CD4-positive, alpha-beta memory T cell (primary cell): ENCODE data around the gene CASTOR1. TPM values are rescaled to one million over a fixed set of nuclear protein-coding genes. Genes with fewer than 3 reads are reported as not detected.

Experiments
- CTCF ChIA-PET: fragments of 350-600 bp; sonication (Branson Sonifier 250); formaldehyde crosslinking; loops from one replicate; lab custom pipeline; 2021; ENCODE audit warnings: inconsistent platforms; ENCODE audit not compliant: partially characterized antibody; lab: Charles Lee
- POLR2A ChIA-PET: fragments of 350-600 bp; sonication (Branson Sonifier 250); formaldehyde crosslinking; loops from one replicate; lab custom pipeline; 2021; ENCODE audit not compliant: partially characterized antibody; lab: Charles Lee
- DNase-seq, 5 donors: peaks; one replicate each; pipeline versions ENCODE4 v3.0.0 to v3.0.0-alpha.2; 2020 to 2022; ENCODE audit warnings: mixed read lengths in 1 of 5
- H3K27ac ChIP-seq: one replicate; pipeline ENCODE4 v1.7.0; 2013; ENCODE audit warnings: low read depth, low read length
- H3K27me3 ChIP-seq: 2 replicates; pipeline ENCODE4 v1.7.0; 2013; ENCODE audit warnings: mild to moderate bottlenecking, low read length, moderate library complexity; ENCODE audit not compliant: insufficient read depth
- H3K36me3 ChIP-seq: 2 replicates; pipeline ENCODE4 v1.7.0; 2013; ENCODE audit warnings: mild to moderate bottlenecking, low read length, moderate library complexity; ENCODE audit not compliant: insufficient read depth
- H3K4me1 ChIP-seq: 2 replicates; pipeline ENCODE4 v1.7.0; 2013; ENCODE audit warnings: mild to moderate bottlenecking, low read length, moderate library complexity; ENCODE audit not compliant: insufficient read depth
- H3K4me3 ChIP-seq, 2 donors: one replicate each; pipeline ENCODE4 v1.7.0; 2013; ENCODE audit warnings: low read length in 2 of 2, mild to moderate bottlenecking in 1 of 2
- H3K9me3 ChIP-seq, 2 donors: one replicate each; pipeline ENCODE4 v1.7.0; 2013; ENCODE audit warnings: low read length in 2 of 2, control low read depth in 1 of 2; ENCODE audit not compliant: control insufficient read depth in 1 of 2
- H3K27ac Mint-ChIP-seq, 7 donors: one replicate each; pipeline ENCODE4 v1.8.0; 2020 to 2021; ENCODE audit warnings: mixed read lengths in 7 of 7, mild to moderate bottlenecking in 6 of 7, inconsistent platforms in 3 of 7, moderate library complexity in 3 of 7
- H3K27me3 Mint-ChIP-seq, 2 donors: one replicate each; pipeline ENCODE4 v1.8.0; 2020 to 2021; ENCODE audit warnings: mixed read lengths in 2 of 2
- H3K36me3 Mint-ChIP-seq, 2 donors: one replicate each; pipeline ENCODE4 v1.8.0; 2020 to 2021; ENCODE audit warnings: mixed read lengths in 2 of 2, inconsistent platforms in 1 of 2, mild to moderate bottlenecking in 1 of 2
- H3K4me1 Mint-ChIP-seq, 4 donors: one replicate each; pipeline ENCODE4 v1.8.0; 2020 to 2021; ENCODE audit warnings: mixed read lengths in 4 of 4, mild to moderate bottlenecking in 1 of 4
- H3K4me3 Mint-ChIP-seq, 8 donors: one replicate each; pipeline ENCODE4 v1.8.0; 2020 to 2021; ENCODE audit warnings: mixed read lengths in 8 of 8, mild to moderate bottlenecking in 7 of 8, moderate library complexity in 6 of 8, inconsistent platforms in 3 of 8
- H3K9me3 Mint-ChIP-seq, 8 donors: one replicate each; pipeline ENCODE4 v1.8.0; 2020 to 2021; ENCODE audit warnings: mixed read lengths in 8 of 8, mild to moderate bottlenecking in 5 of 8, inconsistent platforms in 3 of 8, moderate library complexity in 1 of 8
- intact Hi-C: fragments of 100-400 bp; cut with micrococcal nuclease; formaldehyde crosslinking; loops from one replicate; pipeline ENCODE4 v1.15.1; 2023
- polyA plus RNA-seq, 2 donors: library from polyadenylated mRNA; unstranded; fragments of 300-500 nt; fragmentation: Illumina TruSeq; gene quantifications; one replicate each; pipeline ENCODE4 v1.2.3, GENCODE V29; 2021
- total RNA-seq, 2 experiments: library from RNA; stranded (reverse); gene quantifications; one replicate each; pipeline ENCODE4 v1.2.3, GENCODE V29; 2021

The CASTOR1 gene
- total and polyA plus RNA-seq, 4 experiments from 2014 or later: 11.3 to 17.5 (median 14.3) TPM

- Histone ChIP-seq H3K27me3 (no peaks in the 10 kb centered on the region), H3K9me3 (no peaks in the 10 kb centered on the region), H3K36me3 (no peaks in the 10 kb centered on the region), H3K4me1 (peaks cover 5% of the 10 kb centered on the region), H3K27ac (no peak overlapping the region), H3K4me3 (no peak overlapping the region)
- ChIA-PET POLR2A (no interaction called here), CTCF (no interaction called here)
- peaks cover 2 to 5% of the 10 kb centered on the region in 2 donors for H3K27me3 Mint-ChIP-seq
- no peak for DNase-seq
- no peaks in the 10 kb centered on the region for H3K9me3 Mint-ChIP-seq
- peaks cover 13 to 24% (median 16%) of the 10 kb centered on the region in 4 donors for H3K4me1 Mint-ChIP-seq
- peak overlapping the region in 1 of 7 donors; percentile 85 for H3K27ac Mint-ChIP-seq
- intact Hi-C loops: no loop called here
- H3K4me3 Mint-ChIP-seq: no peak overlapping the region
- no peaks in the 10 kb centered on the region for H3K36me3 Mint-ChIP-seq
Observed at GRCh38 chr22:30252411-30253204, 36.7 kb downstream of the CASTOR1 start.

- peaks cover 2 to 5% of the 10 kb centered on the region in 2 donors for H3K27me3 Mint-ChIP-seq
- Histone ChIP-seq H3K4me3 (no peak overlapping the region), H3K9me3 (no peaks in the 10 kb centered on the region), H3K27ac (no peak overlapping the region), H3K4me1 (peaks cover 12% of the 10 kb centered on the region), H3K36me3 (no peaks in the 10 kb centered on the region), H3K27me3 (no peaks in the 10 kb centered on the region)
- DNase-seq: no peak
- no peaks in the 10 kb centered on the region for H3K36me3 Mint-ChIP-seq
- no peaks in the 10 kb centered on the region for H3K9me3 Mint-ChIP-seq
- no peak overlapping the region for H3K27ac Mint-ChIP-seq
- no peak overlapping the region for H3K4me3 Mint-ChIP-seq
- peaks cover 14 to 32% (median 21%) of the 10 kb centered on the region in 4 donors for H3K4me1 Mint-ChIP-seq
- POLR2A ChIA-PET: no interaction called here
- CTCF ChIA-PET: interaction anchor here (2.0 kb wide), 1 partner anchor 144 kb away, joined by 6 read pairs; no protein-coding TSS in a partner anchor
- intact Hi-C loops: no loop called here
Observed at GRCh38 chr22:30251711-30252110, 37.6 kb downstream of the CASTOR1 start.

GRCh38 chr22:30250661-30251267, 38.5 kb downstream of the CASTOR1 start:
- Mint-ChIP-seq H3K9me3 (no peaks in the 10 kb centered on the region), H3K4me3 (no peak overlapping the region)

GRCh38 chr22:30250039-30250565, 39.2 kb downstream of the CASTOR1 start:
- Histone ChIP-seq H3K27me3 (no peaks in the 10 kb centered on the region), H3K36me3 (no peaks in the 10 kb centered on the region), H3K4me1 (peaks cover 28% of the 10 kb centered on the region), H3K27ac (no peak overlapping the region), H3K9me3 (no peaks in the 10 kb centered on the region), H3K4me3 (no peak overlapping the region)
- Mint-ChIP-seq H3K4me1 (peaks cover 20 to 48% (median 31%) of the 10 kb centered on the region in 4 donors), H3K4me3 (no peak overlapping the region), H3K27me3 (peaks cover 2 to 8% of the 10 kb centered on the region in 2 donors), H3K27ac (no peak overlapping the region), H3K36me3 (no peaks in the 10 kb centered on the region), H3K9me3 (no peaks in the 10 kb centered on the region)
- no peak for DNase-seq
- intact Hi-C loops: no loop called here
- POLR2A ChIA-PET: no interaction called here
- CTCF ChIA-PET: interaction anchor here (2.0 kb wide), 1 partner anchor 142 kb away, joined by 6 read pairs; no protein-coding TSS in a partner anchor

More at GRCh38 chr22:30250661-30251267, 38.5 kb downstream of the CASTOR1 start:
- Histone ChIP-seq H3K27ac (no peak overlapping the region), H3K9me3 (no peaks in the 10 kb centered on the region), H3K27me3 (no peaks in the 10 kb centered on the region), H3K4me3 (no peak overlapping the region), H3K4me1 (peaks cover 21% of the 10 kb centered on the region), H3K36me3 (no peaks in the 10 kb centered on the region)
- POLR2A ChIA-PET: no interaction called here
- Mint-ChIP-seq H3K36me3 (no peaks in the 10 kb centered on the region), H3K27ac (no peak overlapping the region), H3K4me1 (peaks cover 17 to 41% (median 26%) of the 10 kb centered on the region in 4 donors), H3K27me3 (peaks cover 2 to 8% of the 10 kb centered on the region in 2 donors)
- intact Hi-C loops: no loop called here
- no peak for DNase-seq
- CTCF ChIA-PET: interaction anchor here (2.0 kb wide), 1 partner anchor 143 kb away, joined by 6 read pairs; no protein-coding TSS in a partner anchor

- H3K4me1 Mint-ChIP-seq: peaks cover 26 to 54% (median 38%) of the 10 kb centered on the region in 4 donors
- peaks cover 2 to 8% of the 10 kb centered on the region in 2 donors for H3K27me3 Mint-ChIP-seq
- no peaks in the 10 kb centered on the region for H3K9me3 Mint-ChIP-seq
- no peak overlapping the region for H3K4me3 Mint-ChIP-seq
- Histone ChIP-seq H3K36me3 (no peaks in the 10 kb centered on the region), H3K27ac (no peak overlapping the region), H3K9me3 (no peaks in the 10 kb centered on the region), H3K27me3 (no peaks in the 10 kb centered on the region), H3K4me3 (no peak overlapping the region), H3K4me1 (peaks cover 35% of the 10 kb centered on the region)
- CTCF ChIA-PET: interaction anchor here (2.0 kb wide), 1 partner anchor 141 kb away, joined by 6 read pairs; no protein-coding TSS in a partner anchor
- DNase-seq: no peak
- no peaks in the 10 kb centered on the region for H3K36me3 Mint-ChIP-seq
- H3K27ac Mint-ChIP-seq: peak overlapping the region in 1 of 7 donors; percentile 6
- POLR2A ChIA-PET: interaction anchor here (1.4 kb wide), 1 partner anchor 25 kb away, joined by 3 read pairs; no protein-coding TSS in a partner anchor
- intact Hi-C loops: loop anchor here (5.0 kb wide), 1 partner anchor 52 kb away; no protein-coding TSS in a partner anchor
Observed at GRCh38 chr22:30249049-30250038, 40.0 kb downstream of the CASTOR1 start.

- Mint-ChIP-seq H3K4me1 (peaks cover 35 to 63% (median 47%) of the 10 kb centered on the region in 4 donors), H3K9me3 (no peaks in the 10 kb centered on the region), H3K4me3 (peak overlapping the region in 5 of 8 donors; percentile 14 to 82 (median 46)), H3K27me3 (peaks cover 2 to 8% of the 10 kb centered on the region in 2 donors), H3K36me3 (no peaks in the 10 kb centered on the region), H3K27ac (peak overlapping the region in 3 of 7 donors; percentile 30 to 75 (median 50))
- H3K36me3 ChIP-seq: no peaks in the 10 kb centered on the region
- no peak for DNase-seq
- ChIA-PET CTCF (interaction anchor here (1.1 kb wide), 1 partner anchor 12 kb away, joined by 3 read pairs; no protein-coding TSS in a partner anchor), POLR2A (interaction anchor here (1.4 kb wide), 1 partner anchor 24 kb away, joined by 3 read pairs; no protein-coding TSS in a partner anchor)
- H3K4me3 ChIP-seq: no peak overlapping the region
- H3K9me3 ChIP-seq: no peaks in the 10 kb centered on the region
- peaks cover 44% of the 10 kb centered on the region for H3K4me1 ChIP-seq
- H3K27me3 ChIP-seq: no peaks in the 10 kb centered on the region
- no peak overlapping the region for H3K27ac ChIP-seq
- intact Hi-C loops: loop anchor here (5.0 kb wide), 1 partner anchor 51 kb away; no protein-coding TSS in a partner anchor
Observed at GRCh38 chr22:30248484-30248883, 40.8 kb downstream of the CASTOR1 start.
